SJCRH30 (cell line): ENCODE results near the gene LYRM1. TPM values are rescaled to one million over a fixed set of nuclear protein-coding genes. Genes with fewer than 3 reads are reported as not detected.
A peak's percentile ranks its signal among the peaks of the same experiment; 100 is the strongest.

Experiments
- DNase-seq, 2 experiments: peaks; one replicate each; pipeline ENCODE4 v3.0.0-alpha.2; 2015 to 2020
- H3K27ac ChIP-seq: fragments of 250-450 bp; sonication (Bioruptor Pico); 2 replicates; pipeline ENCODE4 v1.5.1; 2020; ENCODE audit warnings: mild to moderate bottlenecking, moderate library complexity
- H3K27me3 ChIP-seq: fragments of 250-450 bp; sonication (Bioruptor Pico); 2 replicates; pipeline ENCODE4 v1.5.1; 2020; ENCODE audit warnings: mild to moderate bottlenecking, moderate library complexity
- H3K36me3 ChIP-seq: fragments of 250-450 bp; sonication (Bioruptor Pico); 2 replicates; pipeline ENCODE4 v1.5.1; 2020; ENCODE audit warnings: mild to moderate bottlenecking, moderate library complexity
- H3K4me1 ChIP-seq: fragments of 250-450 bp; sonication (Bioruptor Pico); 2 replicates; pipeline ENCODE4 v1.5.1; 2020; ENCODE audit warnings: mild to moderate bottlenecking, moderate library complexity
- H3K4me3 ChIP-seq: fragments of 250-450 bp; sonication (Bioruptor Pico); 2 replicates; pipeline ENCODE4 v1.5.1; 2020; ENCODE audit warnings: mild to moderate bottlenecking, moderate library complexity
- H3K9me3 ChIP-seq: fragments of 250-450 bp; sonication (Bioruptor Pico); replicated peaks from 2 replicates; pipeline ENCODE4 v1.5.1; 2020; ENCODE audit warnings: mild to moderate bottlenecking, moderate library complexity
- total RNA-seq: library from RNA; depleted of rRNA; stranded (reverse); fragments of >200 nt; shearing (Covaris generic); gene quantifications from 2 replicates; pipeline ENCODE4 v1.2.3, GENCODE V29; 2014

LYRM1 gene
- total RNA-seq, 1 experiment from 2014 or later: 15.3 TPM

GRCh38 chr16:20903899-20904506, 3.4 kb downstream of the LYRM1 start:
- no peak overlapping the region for H3K4me3 ChIP-seq
- no peak for DNase-seq
- no peaks in the 10 kb centered on the region for H3K9me3 ChIP-seq
- H3K27ac ChIP-seq: no peak overlapping the region
- no peaks in the 10 kb centered on the region for H3K27me3 ChIP-seq
- peaks cover 14% of the 10 kb centered on the region for H3K4me1 ChIP-seq
- H3K36me3 ChIP-seq: no peaks in the 10 kb centered on the region

- DNase-seq: no peak
- Histone ChIP-seq H3K36me3 (no peaks in the 10 kb centered on the region), H3K27ac (no peak overlapping the region), H3K9me3 (no peaks in the 10 kb centered on the region), H3K27me3 (no peaks in the 10 kb centered on the region), H3K4me1 (peaks cover 14% of the 10 kb centered on the region), H3K4me3 (no peak overlapping the region)
Measured at GRCh38 chr16:20904507-20905081, 4.0 kb downstream of the LYRM1 start.

- peaks cover 14% of the 10 kb centered on the region for H3K4me1 ChIP-seq
- H3K36me3 ChIP-seq: no peaks in the 10 kb centered on the region
- H3K9me3 ChIP-seq: no peaks in the 10 kb centered on the region
- no peak overlapping the region for H3K4me3 ChIP-seq
- no peak overlapping the region for H3K27ac ChIP-seq
- no peak for DNase-seq
- H3K27me3 ChIP-seq: no peaks in the 10 kb centered on the region
Measured at GRCh38 chr16:20905576-20905975, 5.0 kb downstream of the LYRM1 start.

GRCh38 chr16:20906341-20907255, 6.0 kb downstream of the LYRM1 start:
- no peaks in the 10 kb centered on the region for H3K36me3 ChIP-seq
- H3K27ac ChIP-seq: peak overlapping the region; percentile 14; the same call in 1 of the 2 replicates
- peaks cover 14% of the 10 kb centered on the region for H3K4me1 ChIP-seq
- no peak for DNase-seq
- H3K9me3 ChIP-seq: no peaks in the 10 kb centered on the region
- no peak overlapping the region for H3K4me3 ChIP-seq
- H3K27me3 ChIP-seq: no peaks in the 10 kb centered on the region

GRCh38 chr16:20910781-20911321, 10.3 kb downstream of the LYRM1 start:
- Histone ChIP-seq H3K36me3 (no peaks in the 10 kb centered on the region), H3K27me3 (no peaks in the 10 kb centered on the region), H3K4me3 (no peak overlapping the region), H3K4me1 (peaks cover 12% of the 10 kb centered on the region), H3K9me3 (no peaks in the 10 kb centered on the region), H3K27ac (no peak overlapping the region)
- no peak for DNase-seq

- H3K27me3 ChIP-seq: no peaks in the 10 kb centered on the region
- no peaks in the 10 kb centered on the region for H3K36me3 ChIP-seq
- H3K27ac ChIP-seq: no peak overlapping the region
- H3K4me3 ChIP-seq: no peak overlapping the region
- H3K4me1 ChIP-seq: peaks cover 7% of the 10 kb centered on the region
- no peaks in the 10 kb centered on the region for H3K9me3 ChIP-seq
- DNase-seq: no peak
Measured at GRCh38 chr16:20911361-20911760, 10.8 kb downstream of the LYRM1 start.

- H3K27ac ChIP-seq: no peak overlapping the region
- no peaks in the 10 kb centered on the region for H3K27me3 ChIP-seq
- no peak overlapping the region for H3K4me3 ChIP-seq
- no peaks in the 10 kb centered on the region for H3K4me1 ChIP-seq
- H3K36me3 ChIP-seq: no peaks in the 10 kb centered on the region
- no peaks in the 10 kb centered on the region for H3K9me3 ChIP-seq
- DNase-seq: no peak
Measured at GRCh38 chr16:20916289-20916688, 15.7 kb downstream of the LYRM1 start.

- Histone ChIP-seq H3K4me3 (no peak overlapping the region), H3K9me3 (no peaks in the 10 kb centered on the region), H3K4me1 (no peaks in the 10 kb centered on the region), H3K36me3 (no peaks in the 10 kb centered on the region), H3K27ac (no peak overlapping the region), H3K27me3 (no peaks in the 10 kb centered on the region)
- no peak for DNase-seq
Measured at GRCh38 chr16:20916942-20917341, 16.4 kb downstream of the LYRM1 start.

- Histone ChIP-seq H3K9me3 (no peaks in the 10 kb centered on the region), H3K4me3 (no peak overlapping the region), H3K27me3 (no peaks in the 10 kb centered on the region), H3K36me3 (no peaks in the 10 kb centered on the region), H3K4me1 (no peaks in the 10 kb centered on the region), H3K27ac (no peak overlapping the region)
- no peak for DNase-seq
Measured at GRCh38 chr16:20918486-20919239, 18.1 kb downstream of the LYRM1 start.

GRCh38 chr16:20920091-20920490, 19.5 kb downstream of the LYRM1 start:
- no peaks in the 10 kb centered on the region for H3K4me1 ChIP-seq
- H3K36me3 ChIP-seq: no peaks in the 10 kb centered on the region
- H3K27ac ChIP-seq: no peak overlapping the region
- H3K27me3 ChIP-seq: no peaks in the 10 kb centered on the region
- no peaks in the 10 kb centered on the region for H3K9me3 ChIP-seq
- no peak overlapping the region for H3K4me3 ChIP-seq
- no peak for DNase-seq

- Histone ChIP-seq H3K27me3 (no peaks in the 10 kb centered on the region), H3K4me1 (no peaks in the 10 kb centered on the region), H3K4me3 (no peak overlapping the region), H3K9me3 (no peaks in the 10 kb centered on the region), H3K27ac (no peak overlapping the region), H3K36me3 (no peaks in the 10 kb centered on the region)
- no peak for DNase-seq
Measured at GRCh38 chr16:20920799-20921198, 20.2 kb downstream of the LYRM1 start.

- DNase-seq: no peak
Measured at GRCh38 chr16:20923876-20924275, 23.3 kb downstream of the LYRM1 start.

GRCh38 chr16:20925751-20926150, 25.2 kb downstream of the LYRM1 start:
- no peak for DNase-seq
- Histone ChIP-seq H3K4me3 (no peak overlapping the region), H3K4me1 (no peaks in the 10 kb centered on the region), H3K27me3 (no peaks in the 10 kb centered on the region), H3K36me3 (no peaks in the 10 kb centered on the region), H3K27ac (no peak overlapping the region), H3K9me3 (no peaks in the 10 kb centered on the region)

More at GRCh38 chr16:20923876-20924275, 23.3 kb downstream of the LYRM1 start:
- H3K27me3 ChIP-seq: no peaks in the 10 kb centered on the region
- no peak overlapping the region for H3K4me3 ChIP-seq
- H3K4me1 ChIP-seq: no peaks in the 10 kb centered on the region
- no peaks in the 10 kb centered on the region for H3K9me3 ChIP-seq
- no peaks in the 10 kb centered on the region for H3K36me3 ChIP-seq
- H3K27ac ChIP-seq: no peak overlapping the region

GRCh38 chr16:20928774-20929411, 28.3 kb downstream of the LYRM1 start:
- no peaks in the 10 kb centered on the region for H3K36me3 ChIP-seq
- H3K4me1 ChIP-seq: no peaks in the 10 kb centered on the region
- H3K9me3 ChIP-seq: no peaks in the 10 kb centered on the region
- H3K27me3 ChIP-seq: no peaks in the 10 kb centered on the region
- DNase-seq: no peak
- H3K4me3 ChIP-seq: no peak overlapping the region
- no peak overlapping the region for H3K27ac ChIP-seq
